ENCODE measurements around the gene KRT13.

Gene KRT13

GRCh38 chr17:41463746-41464145 is 41.7 kb downstream of the KRT13 start:
- TF ChIP-seq CTCF (IDR thresholded peaks at IDR 0.05; ENCODE audit: insufficient read depth, low read length), result no peak
- TF ChIP-seq SPI1 (IDR thresholded peaks at IDR 0.05; ENCODE audit: borderline replicate concordance, low read depth), result no peak
- no peak for TF ChIP-seq REST (IDR thresholded peaks at IDR 0.05; ENCODE audit: insufficient replicate concordance, low read depth)
- no peak for TF ChIP-seq GABPA (IDR thresholded peaks at IDR 0.05; ENCODE audit: low read depth)
- TF ChIP-seq POLR2AphosphoS5 (IDR thresholded peaks at IDR 0.05; ENCODE audit: low read depth), result no peak
- no peak overlapping the region for H3K27ac ChIP-seq (replicated peaks)
- DNase-seq (ENCODE audit: low read depth in 1 of 2, low spot score in 1 of 2), result no peak

GRCh38 chr17:41462705-41463104 is 42.7 kb downstream of the KRT13 start:
- TF ChIP-seq REST (IDR thresholded peaks at IDR 0.05; ENCODE audit: insufficient replicate concordance, low read depth) (no peak), POLR2AphosphoS5 (IDR thresholded peaks at IDR 0.05; ENCODE audit: low read depth) (no peak), SPI1 (IDR thresholded peaks at IDR 0.05; ENCODE audit: borderline replicate concordance, low read depth) (no peak), GABPA (IDR thresholded peaks at IDR 0.05; ENCODE audit: low read depth) (no peak), CTCF (IDR thresholded peaks at IDR 0.05; ENCODE audit: insufficient read depth, low read length) (no peak)
- Histone ChIP-seq H3K27me3 (ENCODE audit: insufficient read depth, poor library complexity, severe bottlenecking) (no peaks in the 10 kb centered on the region), H3K27ac (replicated peaks) (no peak overlapping the region), H3K4me3 (replicated peaks; ENCODE audit: insufficient read depth, low read length) (no peak overlapping the region)
- DNase-seq (ENCODE audit: low read depth in 1 of 2, low spot score in 1 of 2), result no peak

More at GRCh38 chr17:41463746-41464145, 41.7 kb downstream of the KRT13 start:
- no peaks in the 10 kb centered on the region for H3K27me3 ChIP-seq (ENCODE audit: insufficient read depth, poor library complexity, severe bottlenecking)
- no peak overlapping the region for H3K4me3 ChIP-seq (replicated peaks; ENCODE audit: insufficient read depth, low read length)

GRCh38 chr17:41457676-41458075 is 47.7 kb downstream of the KRT13 start:
- no peaks in the 10 kb centered on the region for H3K27me3 ChIP-seq (ENCODE audit: insufficient read depth, poor library complexity, severe bottlenecking)
- TF ChIP-seq POLR2AphosphoS5 (IDR thresholded peaks at IDR 0.05; ENCODE audit: low read depth) (no peak), GABPA (IDR thresholded peaks at IDR 0.05; ENCODE audit: low read depth) (no peak), CTCF (IDR thresholded peaks at IDR 0.05; ENCODE audit: insufficient read depth, low read length) (no peak), REST (IDR thresholded peaks at IDR 0.05; ENCODE audit: insufficient replicate concordance, low read depth) (no peak), SPI1 (IDR thresholded peaks at IDR 0.05; ENCODE audit: borderline replicate concordance, low read depth) (no peak)
- no peak for DNase-seq (ENCODE audit: low read depth in 1 of 2, low spot score in 1 of 2)
- H3K27ac ChIP-seq (replicated peaks), result no peak overlapping the region
- no peak overlapping the region for H3K4me3 ChIP-seq (replicated peaks; ENCODE audit: insufficient read depth, low read length)
